Smooth muscle cell (in vitro differentiated cells): ENCODE data around the gene CTIF. TPM values are rescaled to one million over a fixed set of nuclear protein-coding genes. Genes with fewer than 3 reads are reported as not detected.

Experiments used
- DNase-seq: peaks from one replicate; lab custom pipeline; 2025; ENCODE audit not compliant: unreplicated experiment; lab: John Stamatoyannopoulos, UW
- H2AFZ ChIP-seq: fragments of 200-600 bp; sonication (generic); 2 replicates; pipeline ENCODE4 v1.6.0; 2016; ENCODE audit warnings: antibody characterized with exemption, low read depth, mild to moderate bottlenecking
- H3F3A ChIP-seq: fragments of 200-600 bp; sonication (generic); 2 replicates; pipeline ENCODE4 v1.6.0; 2017; ENCODE audit warnings: antibody characterized with exemption, low read depth
- H3K27ac ChIP-seq: fragments of 200-600 bp; sonication (generic); 2 replicates; pipeline ENCODE4 v1.5.1; 2016; ENCODE audit warnings: low read depth, mild to moderate bottlenecking
- H3K27me3 ChIP-seq: fragments of 200-600 bp; sonication (generic); 2 replicates; pipeline ENCODE4 v1.6.1; 2016; ENCODE audit warnings: low read depth, mild to moderate bottlenecking
- H3K36me3 ChIP-seq: fragments of 200-600 bp; sonication (generic); 2 replicates; pipeline ENCODE4 v1.5.1; 2016; ENCODE audit warnings: low read depth
- H3K4me1 ChIP-seq: fragments of 200-600 bp; sonication (generic); 2 replicates; pipeline ENCODE4 v1.5.1; 2016; ENCODE audit warnings: low read depth
- H3K4me2 ChIP-seq: fragments of 200-600 bp; sonication (generic); 2 replicates; pipeline ENCODE4 v1.6.0; 2016; ENCODE audit warnings: mild to moderate bottlenecking
- H3K4me3 ChIP-seq: fragments of 200-600 bp; sonication (generic); 2 replicates; pipeline ENCODE4 v1.5.1; 2016; ENCODE audit warnings: mild to moderate bottlenecking
- H3K79me2 ChIP-seq: fragments of 200-600 bp; sonication (generic); 2 replicates; pipeline ENCODE4 v1.6.0; 2016; ENCODE audit warnings: low read depth, mild to moderate bottlenecking
- H3K9ac ChIP-seq: fragments of 200-600 bp; sonication (generic); 2 replicates; pipeline ENCODE4 v1.6.0; 2016; ENCODE audit warnings: low read depth
- H3K9me3 ChIP-seq: fragments of 200-600 bp; sonication (generic); replicated peaks from 2 replicates; pipeline ENCODE4 v1.5.1; 2016; ENCODE audit warnings: low read depth
- H4K20me1 ChIP-seq: fragments of 200-600 bp; sonication (generic); 2 replicates; pipeline ENCODE4 v1.6.0; 2016; ENCODE audit warnings: low read depth
- CTCF ChIP-seq: fragments of 200-600 bp; sonication (generic); IDR thresholded peaks from 2 replicates; pipeline ENCODE4 v1.5.1; 2017; ENCODE audit warnings: borderline replicate concordance, mild to moderate bottlenecking, antibody characterized with exemption; ENCODE audit not compliant: insufficient read depth, poor library complexity, severe bottlenecking
- WGBS: methylation state at CpG from one replicate; pipeline ENCODE4 v1.1.7; 2016; ENCODE audit warnings: low lambda C conversion rate; 5-methylcytosine and 5-hydroxymethylcytosine counted together
- polyA plus RNA-seq: library from polyadenylated mRNA; unstranded; fragments of >200 nt; fragmentation: Nextera tagmentation; extraction: Ambion mirVana; gene quantifications from 2 replicates; pipeline ENCODE4 v1.2.1, GENCODE V29; 2016
- total RNA-seq: library from RNA; depleted of rRNA; stranded (reverse); fragments of >200 nt; gene quantifications from 2 replicates; pipeline ENCODE4 v1.2.3, GENCODE V29; 2014

Gene CTIF
- total and polyA plus RNA-seq, 2 experiments from 2014 or later = 22.2 to 25.3 TPM

GRCh38 chr18:48875314-48875941 is 336.6 kb downstream of the CTIF start:
- no peaks in the 10 kb centered on the region for H3K9me3 ChIP-seq
- DNase-seq = no peak

GRCh38 chr18:48875942-48876511 is 337.2 kb downstream of the CTIF start:
- H3K36me3 ChIP-seq = no peaks in the 10 kb centered on the region
- H3K9me3 ChIP-seq = no peaks in the 10 kb centered on the region
- peaks cover 30% of the 10 kb centered on the region for H3F3A ChIP-seq
- peak overlapping the region; percentile 100 for H3K27ac ChIP-seq
- no peaks in the 10 kb centered on the region for H3K27me3 ChIP-seq
- peak overlapping the region; percentile 45 for H3K9ac ChIP-seq
- peak overlapping the region; percentile 48 for H3K4me2 ChIP-seq
- H3K79me2 ChIP-seq = peaks cover 41% of the 10 kb centered on the region
- H3K4me3 ChIP-seq = no peak overlapping the region
- H4K20me1 ChIP-seq = no peaks in the 10 kb centered on the region
- 38% methylated on average over 15 of the region's 15 CpGs for WGBS
- no peak for DNase-seq
- peaks cover 23% of the 10 kb centered on the region for H3K4me1 ChIP-seq
- peak; percentile 17 for TF ChIP-seq CTCF
- H2AFZ ChIP-seq = no peak overlapping the region

More at GRCh38 chr18:48875314-48875941, 336.6 kb downstream of the CTIF start:
- H3K27me3 ChIP-seq = no peaks in the 10 kb centered on the region
- TF ChIP-seq CTCF = no peak
- WGBS = 93% methylated on average over 18 of the region's 18 CpGs
- H3K4me1 ChIP-seq = peaks cover 23% of the 10 kb centered on the region
- no peaks in the 10 kb centered on the region for H4K20me1 ChIP-seq
- no peak overlapping the region for H3K4me3 ChIP-seq
- H3F3A ChIP-seq = peaks cover 30% of the 10 kb centered on the region
- H3K27ac ChIP-seq = peak overlapping the region; percentile 100
- peaks cover 41% of the 10 kb centered on the region for H3K79me2 ChIP-seq
- H3K9ac ChIP-seq = peak overlapping the region; percentile 45
- H3K4me2 ChIP-seq = peak overlapping the region; percentile 77
- no peak overlapping the region for H2AFZ ChIP-seq
- no peaks in the 10 kb centered on the region for H3K36me3 ChIP-seq

DNA sequence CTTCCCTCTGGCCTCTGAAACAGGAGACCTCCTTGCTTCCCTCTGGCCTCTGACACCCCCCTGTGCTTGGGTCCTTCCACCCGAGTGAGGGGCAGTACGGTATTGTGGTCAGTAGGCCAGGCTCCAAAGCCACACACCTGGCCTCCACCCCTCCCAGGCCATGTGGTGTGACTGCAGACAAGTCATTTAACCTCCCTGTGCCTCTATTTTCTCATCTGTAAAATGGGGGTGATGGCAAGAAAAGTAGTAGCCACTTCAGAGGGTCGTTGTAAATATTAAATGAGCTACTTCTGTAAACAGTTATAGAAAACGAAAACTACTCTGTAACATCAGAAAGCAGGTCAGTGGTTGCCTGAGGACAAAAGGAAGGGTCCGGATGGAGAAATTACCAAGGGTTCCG is 337.8 kb downstream of the CTIF start:
- Histone ChIP-seq H3K9me3 (no peaks in the 10 kb centered on the region), H3K4me2 (peak overlapping the region; percentile 48), H3K27ac (peak overlapping the region; percentile 100), H3K4me3 (no peak overlapping the region), H3K9ac (peak overlapping the region; percentile 45), H4K20me1 (no peaks in the 10 kb centered on the region), H3K27me3 (no peaks in the 10 kb centered on the region), H3K4me1 (peaks cover 23% of the 10 kb centered on the region), H3K36me3 (no peaks in the 10 kb centered on the region), H3K79me2 (peaks cover 41% of the 10 kb centered on the region), H3F3A (peaks cover 33% of the 10 kb centered on the region), H2AFZ (no peak overlapping the region)
- WGBS = 92% methylated on average over 6 of the region's 6 CpGs
- DNase-seq = no peak
- TF ChIP-seq CTCF = no peak
